D721Med (cell line): ENCODE results near the gene ADCY1.

ENCODE experiments used
- DNase-seq: peaks from one replicate; pipeline ENCODE4 v3.0.0; 2011; ENCODE audit warnings: low spot score; ENCODE audit not compliant: insufficient read length
- FAIRE-seq: peaks from 2 replicates; lab custom pipeline; 2011; peaks lifted over from hg19 to GRCh38; lab: Jason Lieb, UNC
- TF ChIP-seq, protein P1 (sequence below): IDR thresholded peaks from 2 replicates; pipeline ENCODE4 v1.5.1; 2012; ENCODE audit warnings: mild to moderate bottlenecking, control low read depth; ENCODE audit not compliant: insufficient read depth; ENCODE audit errors: missing control alignments

ADCY1 gene

DNA sequence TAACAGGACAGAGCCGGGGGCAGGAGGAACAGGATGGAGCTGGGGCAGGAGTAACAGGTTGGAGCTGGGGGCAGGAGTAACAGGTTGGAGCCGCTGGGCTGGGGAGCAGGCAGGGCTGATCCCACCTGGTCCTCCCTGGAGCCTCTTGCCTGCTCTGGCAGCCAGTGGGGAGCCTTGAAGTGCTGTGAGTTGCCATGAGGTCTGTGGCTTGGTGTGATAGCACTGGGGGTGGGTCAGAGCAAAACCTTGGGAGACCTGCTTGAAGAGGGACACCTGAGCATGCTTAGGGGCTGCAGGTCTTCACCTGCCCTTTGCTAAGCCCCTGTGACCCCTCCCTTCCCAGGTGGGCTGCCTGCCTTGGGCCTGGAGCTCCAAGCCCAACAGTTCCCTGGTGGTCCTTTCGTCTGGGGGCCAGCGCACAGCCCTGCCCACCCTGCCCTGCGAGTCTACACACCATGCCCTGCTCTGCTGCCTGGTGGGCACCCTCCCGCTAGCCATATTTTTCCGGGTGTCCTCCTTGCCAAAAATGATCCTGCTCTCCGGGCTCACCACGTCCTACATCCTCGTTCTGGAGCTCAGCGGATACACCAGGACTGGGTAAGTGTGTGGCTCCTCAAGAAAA, 111.6 kb downstream of the ADCY1 start:
- no peak for FAIRE-seq
- no peak for DNase-seq
- TF ChIP-seq, protein P1, sequence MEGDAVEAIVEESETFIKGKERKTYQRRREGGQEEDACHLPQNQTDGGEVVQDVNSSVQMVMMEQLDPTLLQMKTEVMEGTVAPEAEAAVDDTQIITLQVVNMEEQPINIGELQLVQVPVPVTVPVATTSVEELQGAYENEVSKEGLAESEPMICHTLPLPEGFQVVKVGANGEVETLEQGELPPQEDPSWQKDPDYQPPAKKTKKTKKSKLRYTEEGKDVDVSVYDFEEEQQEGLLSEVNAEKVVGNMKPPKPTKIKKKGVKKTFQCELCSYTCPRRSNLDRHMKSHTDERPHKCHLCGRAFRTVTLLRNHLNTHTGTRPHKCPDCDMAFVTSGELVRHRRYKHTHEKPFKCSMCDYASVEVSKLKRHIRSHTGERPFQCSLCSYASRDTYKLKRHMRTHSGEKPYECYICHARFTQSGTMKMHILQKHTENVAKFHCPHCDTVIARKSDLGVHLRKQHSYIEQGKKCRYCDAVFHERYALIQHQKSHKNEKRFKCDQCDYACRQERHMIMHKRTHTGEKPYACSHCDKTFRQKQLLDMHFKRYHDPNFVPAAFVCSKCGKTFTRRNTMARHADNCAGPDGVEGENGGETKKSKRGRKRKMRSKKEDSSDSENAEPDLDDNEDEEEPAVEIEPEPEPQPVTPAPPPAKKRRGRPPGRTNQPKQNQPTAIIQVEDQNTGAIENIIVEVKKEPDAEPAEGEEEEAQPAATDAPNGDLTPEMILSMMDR: no peak

DNA sequence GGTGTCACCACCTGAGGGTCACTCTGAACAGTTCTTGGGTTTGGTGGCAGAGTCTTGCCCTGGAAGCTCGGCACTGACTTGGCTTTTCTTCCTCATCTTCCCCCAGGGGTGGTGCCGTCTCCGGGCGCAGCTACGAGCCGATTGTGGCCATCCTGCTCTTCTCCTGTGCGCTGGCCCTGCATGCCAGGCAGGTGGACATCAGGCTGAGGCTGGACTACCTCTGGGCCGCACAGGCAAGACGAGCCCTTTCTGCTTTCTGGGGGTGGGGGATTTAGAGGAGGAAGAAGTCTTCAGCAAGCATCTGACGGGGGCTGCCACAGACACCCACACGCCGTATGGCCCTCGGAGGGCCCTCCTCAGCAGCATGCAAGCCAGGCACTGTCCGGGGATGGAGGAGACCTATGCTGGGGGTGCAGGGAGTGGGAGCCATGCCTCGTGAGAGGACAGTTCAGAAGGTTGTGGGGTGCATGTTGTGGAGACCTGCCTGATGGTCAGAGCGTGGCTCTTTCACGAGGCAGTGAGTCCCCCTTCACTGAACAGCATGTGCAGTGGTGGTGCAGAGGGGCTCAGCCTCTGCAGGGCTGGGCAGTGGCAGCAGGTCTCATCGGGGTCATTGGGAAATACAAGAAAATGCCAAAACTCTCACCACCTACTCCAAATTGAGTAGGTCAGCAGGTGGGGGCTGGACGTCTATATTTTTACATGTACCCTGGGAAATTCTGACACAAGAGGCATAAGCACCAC, 112.4 kb downstream of the ADCY1 start:
- no peak for FAIRE-seq
- TF ChIP-seq, protein P1: no peak

DNA sequence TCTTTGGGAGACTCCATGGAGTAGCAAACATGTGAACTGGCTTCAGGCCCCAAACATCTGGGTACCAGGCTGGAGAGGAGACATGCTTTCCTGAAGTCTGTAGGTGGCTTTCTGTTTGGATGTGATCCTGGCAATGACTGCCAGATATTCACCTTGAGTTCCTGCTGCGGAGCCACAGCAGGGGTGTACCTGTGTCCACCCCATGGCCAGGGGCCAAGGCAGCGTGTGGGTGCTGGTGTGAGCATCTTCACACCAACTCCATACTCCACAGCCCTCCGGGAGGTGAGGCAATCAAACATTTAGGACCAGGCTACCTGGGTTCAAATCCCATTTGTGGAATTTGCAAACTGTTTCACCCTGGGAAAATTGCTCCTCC, 113.0 kb downstream of the ADCY1 start:
- FAIRE-seq: no peak
- DNase-seq: no peak
- TF ChIP-seq, protein P1: no peak

More for the DNA sequence above, 112.4 kb downstream of the ADCY1 start:
- no peak for DNase-seq

DNA sequence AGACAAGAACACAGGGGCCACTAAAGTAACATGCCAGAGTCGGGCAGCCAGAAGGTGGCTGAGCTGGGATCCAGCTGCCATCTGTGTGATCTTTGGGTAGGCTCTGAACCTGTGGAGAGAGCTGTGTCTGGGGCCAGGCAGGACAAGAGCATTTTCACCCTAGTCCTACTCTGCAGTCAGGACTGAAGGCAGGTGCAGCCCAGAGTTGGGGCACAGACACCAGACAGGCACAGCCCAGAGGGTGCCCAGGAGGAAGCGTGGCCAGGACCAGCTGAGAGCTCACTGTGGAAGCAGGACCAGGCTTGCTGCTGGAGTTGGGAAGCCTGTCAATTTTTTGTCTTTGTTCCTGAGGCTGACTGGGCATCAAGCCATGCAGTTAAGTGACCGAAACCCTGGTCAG, 113.6 kb downstream of the ADCY1 start:
- DNase-seq: no peak
- no peak for FAIRE-seq
- TF ChIP-seq, protein P1: no peak

DNA sequence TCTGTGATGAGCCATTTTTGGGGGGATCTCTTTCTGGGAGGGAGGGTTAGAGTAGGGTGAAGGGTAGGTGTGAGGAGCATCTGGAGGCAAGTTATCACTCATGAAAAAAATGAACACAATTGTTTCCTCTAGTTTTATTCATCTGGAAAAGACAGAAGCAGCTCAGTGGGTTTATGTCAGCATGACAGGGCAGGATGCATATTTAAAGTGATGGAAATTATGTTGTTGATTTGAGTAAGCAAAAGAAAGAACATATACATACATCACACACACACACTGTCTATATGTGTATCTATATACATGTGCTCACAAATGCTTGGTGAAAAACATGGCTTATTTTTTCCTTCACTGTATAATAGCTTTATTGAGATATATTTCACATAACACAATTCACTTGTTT, 114.2 kb downstream of the ADCY1 start:
- TF ChIP-seq, protein P1: no peak
- FAIRE-seq: no peak
- no peak for DNase-seq

DNA sequence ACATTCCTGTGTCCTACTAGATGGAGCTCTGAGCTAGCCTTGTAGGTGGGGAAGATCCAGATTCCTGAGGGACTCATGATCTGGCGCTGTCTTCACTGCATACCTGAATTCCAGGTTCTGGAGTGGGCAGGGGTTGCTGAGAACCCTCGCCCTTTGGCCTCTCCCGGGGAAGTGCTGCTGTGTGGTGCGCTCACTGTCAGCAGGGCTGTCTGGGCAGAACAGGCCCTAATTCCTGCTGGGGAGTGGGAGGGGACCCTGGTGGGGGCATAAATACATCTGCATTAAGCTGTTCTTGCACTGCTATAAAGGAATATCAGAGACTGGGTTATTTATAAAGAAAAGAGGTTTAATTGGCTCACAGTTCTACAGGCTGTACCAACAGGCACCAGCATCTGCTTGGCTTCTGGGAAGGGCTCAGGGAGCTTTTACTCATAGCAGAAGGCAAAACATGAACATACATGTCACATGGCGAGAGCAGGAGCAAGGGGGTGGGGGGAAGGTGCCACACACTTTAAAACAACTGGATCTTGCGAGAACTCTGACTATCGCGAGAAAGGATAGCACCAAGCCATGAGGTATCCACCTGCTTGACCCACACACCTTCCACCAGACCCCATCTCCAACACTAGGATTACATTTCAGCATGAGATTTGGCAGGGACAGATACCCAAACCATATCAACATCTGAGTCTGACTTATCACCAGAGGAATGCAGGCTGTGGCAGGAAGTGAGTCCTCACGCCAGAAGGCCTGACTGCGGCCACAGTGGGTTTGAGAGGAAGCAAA, 115.0 kb downstream of the ADCY1 start:
- DNase-seq: no peak
- TF ChIP-seq, protein P1: no peak
- no peak for FAIRE-seq
